Activated T-helper 2 cell treated with anti-CD3 and anti-CD28 coated beads, Interferon-gamma antibody, Interleukin-2, Interleukin-4, amounts not matched to agents 10 μg/mL and 5 μg/mL and 100 μg/mL, durations not matched to agents 14 hours and 24 hours and 36 hours (primary cell): ENCODE results near the gene PBX2. TPM values are rescaled to one million over a fixed set of nuclear protein-coding genes. Genes with fewer than 3 reads are reported as not detected.
"Not testable (repeated sequence)": the region's sequence is repeated elsewhere in the genome, so short reads cannot be mapped to it uniquely, and the experiment has no call there.

Source experiments
- DNase-seq: peaks from one replicate; pipeline ENCODE4 v3.0.0; 2021; ENCODE audit warnings: low spot score
- H3K27ac Mint-ChIP-seq: one replicate; pipeline ENCODE4 v1.8.0; 2021; ENCODE audit warnings: mixed read lengths
- H3K27me3 Mint-ChIP-seq: one replicate; pipeline ENCODE4 v1.8.0; 2021; ENCODE audit warnings: low read depth, mixed read lengths
- H3K36me3 Mint-ChIP-seq: one replicate; pipeline ENCODE4 v1.8.0; 2021; ENCODE audit warnings: low read depth, mixed read lengths
- H3K4me1 Mint-ChIP-seq: one replicate; pipeline ENCODE4 v1.8.0; 2021; ENCODE audit warnings: low read depth, mixed read lengths
- H3K4me3 Mint-ChIP-seq: one replicate; pipeline ENCODE4 v1.8.0; 2021; ENCODE audit warnings: low read depth, mild to moderate bottlenecking, moderate library complexity, mixed read lengths
- H3K9me3 Mint-ChIP-seq: one replicate; pipeline ENCODE4 v1.8.0; 2021; ENCODE audit warnings: mixed read lengths
- intact Hi-C: fragments of 100-400 bp; cut with micrococcal nuclease; formaldehyde crosslinking; loops from one replicate; pipeline ENCODE4 v1.15.1; 2023
- total RNA-seq: library from RNA; stranded (reverse); gene quantifications from 2 replicates; pipeline ENCODE4 v1.2.3, GENCODE V29; 2022

The PBX2 gene
- total RNA-seq, 1 donor from 2014 or later = 85.2 TPM

GRCh38 chr6:32215617-32216016 is 25.6 kb upstream of the PBX2 start:
- no peak overlapping the region for H3K4me3 Mint-ChIP-seq
- H3K27me3 Mint-ChIP-seq = peaks cover 4% of the 10 kb centered on the region
- DNase-seq = no peak
- H3K9me3 Mint-ChIP-seq = no peaks in the 10 kb centered on the region
- intact Hi-C loops = no loop called here
- H3K4me1 Mint-ChIP-seq = no peaks in the 10 kb centered on the region
- no peak overlapping the region for H3K27ac Mint-ChIP-seq
- no peaks in the 10 kb centered on the region for H3K36me3 Mint-ChIP-seq

GRCh38 chr6:32214126-32214525 is 24.1 kb upstream of the PBX2 start:
- DNase-seq = no peak
- Mint-ChIP-seq H3K27me3 (peaks cover 5% of the 10 kb centered on the region), H3K36me3 (no peaks in the 10 kb centered on the region), H3K4me1 (no peaks in the 10 kb centered on the region), H3K9me3 (no peaks in the 10 kb centered on the region), H3K4me3 (no peak overlapping the region), H3K27ac (no peak overlapping the region)
- intact Hi-C loops = no loop called here

GRCh38 chr6:32213649-32214048 is 23.6 kb upstream of the PBX2 start:
- DNase-seq = no peak
- intact Hi-C loops = no loop called here
- H3K9me3 Mint-ChIP-seq = no peaks in the 10 kb centered on the region
- H3K27ac Mint-ChIP-seq = no peak overlapping the region
- H3K4me3 Mint-ChIP-seq = no peak overlapping the region
- peaks cover 7% of the 10 kb centered on the region for H3K27me3 Mint-ChIP-seq
- no peaks in the 10 kb centered on the region for H3K4me1 Mint-ChIP-seq
- H3K36me3 Mint-ChIP-seq = no peaks in the 10 kb centered on the region

GRCh38 chr6:32212076-32212760 is 22.2 kb upstream of the PBX2 start:
- H3K27ac Mint-ChIP-seq = no peak overlapping the region
- DNase-seq = no peak
- H3K9me3 Mint-ChIP-seq = no peaks in the 10 kb centered on the region
- H3K36me3 Mint-ChIP-seq = no peaks in the 10 kb centered on the region
- intact Hi-C loops = no loop called here
- peaks cover 10% of the 10 kb centered on the region for H3K27me3 Mint-ChIP-seq
- H3K4me1 Mint-ChIP-seq = no peaks in the 10 kb centered on the region
- H3K4me3 Mint-ChIP-seq = no peak overlapping the region

GRCh38 chr6:32211432-32211831 is 21.4 kb upstream of the PBX2 start:
- H3K27ac Mint-ChIP-seq, H3K9me3 Mint-ChIP-seq, H3K4me1 Mint-ChIP-seq, H3K36me3 Mint-ChIP-seq, DNase-seq, H3K4me3 Mint-ChIP-seq, intact Hi-C loops: not testable (repeated sequence)
- peaks cover 12% of the 10 kb centered on the region for H3K27me3 Mint-ChIP-seq

GRCh38 chr6:32210191-32210601 is 20.2 kb upstream of the PBX2 start:
- DNase-seq = no peak
- Mint-ChIP-seq H3K4me3 (no peak overlapping the region), H3K27me3 (peaks cover 17% of the 10 kb centered on the region), H3K27ac (no peak overlapping the region), H3K36me3 (no peaks in the 10 kb centered on the region), H3K4me1 (no peaks in the 10 kb centered on the region), H3K9me3 (no peaks in the 10 kb centered on the region)
- intact Hi-C loops = no loop called here

- intact Hi-C loops = no loop called here
- Mint-ChIP-seq H3K36me3 (no peaks in the 10 kb centered on the region), H3K4me3 (no peak overlapping the region), H3K27me3 (peaks cover 27% of the 10 kb centered on the region), H3K9me3 (no peaks in the 10 kb centered on the region), H3K4me1 (no peaks in the 10 kb centered on the region), H3K27ac (no peak overlapping the region)
- DNase-seq = no peak
Observed at GRCh38 chr6:32208996-32209395, 19.0 kb upstream of the PBX2 start.

GRCh38 chr6:32204268-32204715 is 14.3 kb upstream of the PBX2 start:
- Mint-ChIP-seq H3K27me3 (peaks cover 27% of the 10 kb centered on the region), H3K36me3 (no peaks in the 10 kb centered on the region), H3K27ac (no peak overlapping the region), H3K9me3 (no peaks in the 10 kb centered on the region), H3K4me3 (no peak overlapping the region), H3K4me1 (no peaks in the 10 kb centered on the region)
- intact Hi-C loops = no loop called here
- DNase-seq = no peak

GRCh38 chr6:32203426-32204267 is 13.6 kb upstream of the PBX2 start:
- H3K27ac Mint-ChIP-seq = no peak overlapping the region
- no peaks in the 10 kb centered on the region for H3K4me1 Mint-ChIP-seq
- no peaks in the 10 kb centered on the region for H3K36me3 Mint-ChIP-seq
- H3K27me3 Mint-ChIP-seq = peaks cover 23% of the 10 kb centered on the region
- DNase-seq = no peak
- intact Hi-C loops = no loop called here
- H3K9me3 Mint-ChIP-seq = no peaks in the 10 kb centered on the region
- H3K4me3 Mint-ChIP-seq = no peak overlapping the region

GRCh38 chr6:32202186-32202585 is 12.2 kb upstream of the PBX2 start:
- DNase-seq = no peak
- intact Hi-C loops = no loop called here
- no peak overlapping the region for H3K4me3 Mint-ChIP-seq
- H3K36me3 Mint-ChIP-seq = no peaks in the 10 kb centered on the region
- H3K4me1 Mint-ChIP-seq = no peaks in the 10 kb centered on the region
- H3K27ac Mint-ChIP-seq = no peak overlapping the region
- peaks cover 17% of the 10 kb centered on the region for H3K27me3 Mint-ChIP-seq
- H3K9me3 Mint-ChIP-seq = no peaks in the 10 kb centered on the region

- Mint-ChIP-seq H3K36me3 (no peaks in the 10 kb centered on the region), H3K27me3 (peaks cover 10% of the 10 kb centered on the region), H3K9me3 (no peaks in the 10 kb centered on the region), H3K4me1 (peaks cover 5% of the 10 kb centered on the region), H3K4me3 (no peak overlapping the region), H3K27ac (no peak overlapping the region)
- no peak for DNase-seq
- intact Hi-C loops = no loop called here
Observed at GRCh38 chr6:32200711-32201475, 10.9 kb upstream of the PBX2 start.

- H3K9me3 Mint-ChIP-seq = no peaks in the 10 kb centered on the region
- no peak overlapping the region for H3K4me3 Mint-ChIP-seq
- intact Hi-C loops = loop anchor here (5.0 to 10.0 kb wide), 2 partner anchors 636 to 1498 kb away; partner anchors contain the start of gene TAP2
- no peak for DNase-seq
- H3K36me3 Mint-ChIP-seq = no peaks in the 10 kb centered on the region
- H3K27me3 Mint-ChIP-seq = no peaks in the 10 kb centered on the region
- H3K4me1 Mint-ChIP-seq = peaks cover 18% of the 10 kb centered on the region
- H3K27ac Mint-ChIP-seq = no peak overlapping the region
Observed at GRCh38 chr6:32198866-32199265, 8.9 kb upstream of the PBX2 start.

- H3K36me3 Mint-ChIP-seq = no peaks in the 10 kb centered on the region
- intact Hi-C loops = loop anchor here (5.0 to 10.0 kb wide), 2 partner anchors 636 to 1499 kb away; partner anchors contain the start of gene TAP2
- no peaks in the 10 kb centered on the region for H3K27me3 Mint-ChIP-seq
- peaks cover 24% of the 10 kb centered on the region for H3K4me1 Mint-ChIP-seq
- H3K4me3 Mint-ChIP-seq = no peak overlapping the region
- no peak for DNase-seq
- H3K27ac Mint-ChIP-seq = no peak overlapping the region
- H3K9me3 Mint-ChIP-seq = no peaks in the 10 kb centered on the region
Observed at GRCh38 chr6:32198345-32198696, 8.3 kb upstream of the PBX2 start.
